Breast epithelium (tissue), 3 donors: ENCODE results near the gene UBXN2A.

Experiments used
- POLR2A ChIP-seq: fragments of 450-650 bp; IDR thresholded peaks from one replicate; pipeline ENCODE4 v1.6.1; 2016; ENCODE audit warnings: antibody characterized with exemption, mild to moderate bottlenecking, moderate library complexity
- POLR2AphosphoS5 ChIP-seq, 3 donors: sonication (generic); formaldehyde crosslinking; IDR thresholded peaks; one replicate each; pipeline ENCODE4 v1.6.1; 2017; ENCODE audit warnings: antibody characterized with exemption in 3 of 3
- TF ChIP-seq, protein P1 (sequence below), 3 donors: fragments of 450-650 bp; IDR thresholded peaks; one replicate each; pipeline ENCODE4 v1.5.1; 2016 to 2017; ENCODE audit warnings: antibody characterized with exemption in 3 of 3, mild to moderate bottlenecking in 3 of 3, moderate library complexity in 3 of 3

DNA sequence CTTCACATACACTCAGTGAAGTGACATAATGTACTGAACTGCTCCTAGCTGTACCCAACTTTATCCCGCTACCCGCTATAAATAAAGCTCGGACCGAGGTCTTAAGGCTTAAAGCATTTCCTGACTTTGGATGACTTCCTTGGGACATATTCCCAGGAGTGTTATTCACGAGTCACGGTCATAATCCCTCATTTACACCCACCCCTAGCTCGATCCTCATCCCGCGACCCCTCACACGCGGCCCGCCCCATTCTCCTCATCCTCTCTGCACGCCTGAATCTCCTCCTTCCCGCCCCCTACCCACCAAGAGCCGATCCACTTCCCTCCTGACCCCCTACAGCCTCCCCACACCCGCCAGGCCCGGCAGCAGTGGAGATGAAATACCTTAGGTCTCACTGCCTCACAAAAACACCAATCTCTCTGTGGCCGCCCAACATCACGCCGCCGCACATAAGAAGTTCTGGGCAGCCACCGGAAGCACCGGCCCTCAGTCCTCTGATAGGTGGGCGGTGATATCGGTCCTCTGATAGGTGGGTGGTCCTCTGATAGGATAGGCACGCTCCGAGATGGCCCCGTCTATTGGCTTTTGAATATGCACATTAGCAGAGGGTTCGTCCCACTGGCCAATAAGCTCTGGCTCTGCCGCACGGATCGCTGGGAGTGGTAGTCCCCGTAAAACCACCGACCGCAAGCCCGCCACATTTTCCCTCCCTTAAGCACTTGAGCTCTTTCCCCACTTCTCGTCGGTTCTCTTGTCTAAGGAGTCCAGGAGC, 106.9 kb downstream of the UBXN2A start, which contains the start of gene WDCP:
- TF ChIP-seq, protein P1, sequence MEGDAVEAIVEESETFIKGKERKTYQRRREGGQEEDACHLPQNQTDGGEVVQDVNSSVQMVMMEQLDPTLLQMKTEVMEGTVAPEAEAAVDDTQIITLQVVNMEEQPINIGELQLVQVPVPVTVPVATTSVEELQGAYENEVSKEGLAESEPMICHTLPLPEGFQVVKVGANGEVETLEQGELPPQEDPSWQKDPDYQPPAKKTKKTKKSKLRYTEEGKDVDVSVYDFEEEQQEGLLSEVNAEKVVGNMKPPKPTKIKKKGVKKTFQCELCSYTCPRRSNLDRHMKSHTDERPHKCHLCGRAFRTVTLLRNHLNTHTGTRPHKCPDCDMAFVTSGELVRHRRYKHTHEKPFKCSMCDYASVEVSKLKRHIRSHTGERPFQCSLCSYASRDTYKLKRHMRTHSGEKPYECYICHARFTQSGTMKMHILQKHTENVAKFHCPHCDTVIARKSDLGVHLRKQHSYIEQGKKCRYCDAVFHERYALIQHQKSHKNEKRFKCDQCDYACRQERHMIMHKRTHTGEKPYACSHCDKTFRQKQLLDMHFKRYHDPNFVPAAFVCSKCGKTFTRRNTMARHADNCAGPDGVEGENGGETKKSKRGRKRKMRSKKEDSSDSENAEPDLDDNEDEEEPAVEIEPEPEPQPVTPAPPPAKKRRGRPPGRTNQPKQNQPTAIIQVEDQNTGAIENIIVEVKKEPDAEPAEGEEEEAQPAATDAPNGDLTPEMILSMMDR (IDR thresholded peaks at IDR 0.05), result peak in 1 of 3 donors; percentile 10
- TF ChIP-seq POLR2AphosphoS5 (IDR thresholded peaks at IDR 0.05) (peak in 2 of 3 donors; percentile 49 to 59), POLR2A (no peak)
